Cardiac fibroblast (primary cell): ENCODE data around the gene TSTD1.
A peak's percentile ranks its signal among the peaks of the same experiment; 100 is the strongest.
"Not testable (repeated sequence)": the region's sequence is repeated elsewhere in the genome, so short reads cannot be mapped to it uniquely, and the experiment has no call there.

Experiments
- DNase-seq, 2 donors: peaks; one replicate each; pipeline versions ENCODE4 v3.0.0 to v3.0.0-alpha.2; 2010; ENCODE audit warnings: low read depth in 2 of 2
- H3K4me3 ChIP-seq, 2 donors: replicated peaks in 1 of 2; 1 replicate in 1 of 2; 2 replicates in 1 of 2; pipeline ENCODE4 v1.5.1; 2011; ENCODE audit warnings: low read depth in 2 of 2, low read length in 2 of 2, mild to moderate bottlenecking in 2 of 2, moderate library complexity in 1 of 2
- CTCF ChIP-seq: IDR thresholded peaks from one replicate; pipeline ENCODE4 v1.5.1; 2011; ENCODE audit warnings: low read depth, mild to moderate bottlenecking, low read length, inconsistent platforms

The TSTD1 gene

GRCh38 chr1:161020509-161021164, 18.1 kb downstream of the TSTD1 start, which contains the start of gene F11R:
Gene F11R (minus strand): TSS chr1:161021152. CDS start chr1:161021073, 79 bp downstream.
- peak; percentile 28 to 62 for DNase-seq
- peak; percentile 11 for TF ChIP-seq CTCF
- peak within 1 kb of the TSS; percentile 57 to 80 for H3K4me3 ChIP-seq

- DNase-seq = peak; percentile 51 to 67
Measured at GRCh38 chr1:161019751-161020495, 18.8 kb downstream of the TSTD1 start.

GRCh38 chr1:161019111-161019660, 19.6 kb downstream of the TSTD1 start:
- not testable (repeated sequence) for H3K4me3 ChIP-seq, DNase-seq

More at GRCh38 chr1:161019751-161020495, 18.8 kb downstream of the TSTD1 start:
- TF ChIP-seq CTCF = no peak
- peak overlapping the region; percentile 57 to 80 for H3K4me3 ChIP-seq

- no peak overlapping the region for H3K4me3 ChIP-seq
- TF ChIP-seq CTCF = no peak
Measured at GRCh38 chr1:161018631-161018930, 20.2 kb downstream of the TSTD1 start.

GRCh38 chr1:161017756-161018630, 20.8 kb downstream of the TSTD1 start:
- TF ChIP-seq CTCF = no peak
- DNase-seq = no peak
- H3K4me3 ChIP-seq = no peak overlapping the region

More at GRCh38 chr1:161018631-161018930, 20.2 kb downstream of the TSTD1 start:
- DNase-seq = no peak

GRCh38 chr1:161017181-161017580, 21.6 kb downstream of the TSTD1 start:
- not testable (repeated sequence) for H3K4me3 ChIP-seq, DNase-seq

- not testable (repeated sequence) for H3K4me3 ChIP-seq
- peak; percentile 26 to 56 for DNase-seq
Measured at GRCh38 chr1:161016683-161017082, 22.1 kb downstream of the TSTD1 start.
